Adrenal gland (tissue), 5 donors: ENCODE measurements around the gene PI4K2A.
A peak's percentile ranks its signal among the peaks of the same experiment; 100 is the strongest.

Source experiments
- CTCF ChIP-seq, 6 experiments: fragments of 450-650 bp in 4 of 6; fragments of 200-600 bp in 2 of 6; sonication (generic) in 1 of 6; IDR thresholded peaks; 1 replicate in 5 of 6; 2 replicates in 1 of 6; pipeline versions ENCODE4 v1.5.1 to v1.8.0; 2016 to 2021; ENCODE audit warnings: antibody characterized with exemption in 6 of 6, mild to moderate bottlenecking in 2 of 6, moderate library complexity in 1 of 6
- POLR2A ChIP-seq, 2 donors: fragments of 450-650 bp; IDR thresholded peaks; one replicate each; pipeline ENCODE4 v1.6.1; 2017; ENCODE audit warnings: antibody characterized with exemption in 2 of 2, mild to moderate bottlenecking in 2 of 2, moderate library complexity in 1 of 2
- donor health status: DM: no; HTN: no; CAD: no.

GRCh38 chr10:97612386-97612785 is 28.1 kb upstream of the PI4K2A start:
- peak; percentile 18 to 67 (median 48) for TF ChIP-seq CTCF (IDR thresholded peaks at IDR 0.05)
- TF ChIP-seq POLR2A (IDR thresholded peaks at IDR 0.05) = no peak
